Gastroesophageal sphincter (tissue), 3 donors: ENCODE results near the gene SNX14.

Experiments
- EP300 ChIP-seq: sonication (generic); formaldehyde crosslinking; IDR thresholded peaks from one replicate; pipeline ENCODE4 v1.6.1; 2017; ENCODE audit warnings: antibody characterized with exemption, mild to moderate bottlenecking
- POLR2A ChIP-seq, 2 donors: fragments of 450-650 bp; IDR thresholded peaks; one replicate each; pipeline ENCODE4 v1.6.1; 2017; ENCODE audit warnings: antibody characterized with exemption in 2 of 2, mild to moderate bottlenecking in 2 of 2, moderate library complexity in 1 of 2
- TF ChIP-seq, protein P1 (sequence below), 4 experiments: fragments of 200-600 bp in 2 of 4; fragments of 450-650 bp in 2 of 4; sonication (generic) in 1 of 4; IDR thresholded peaks; one replicate each; pipeline ENCODE4 v1.5.1; 2017 to 2019; ENCODE audit warnings: antibody characterized with exemption in 4 of 4, mild to moderate bottlenecking in 2 of 4, moderate library complexity in 2 of 4

GRCh38 chr6:85591207-85591606 lies 2.5 kb downstream of the SNX14 start:
- TF ChIP-seq EP300 (no peak), POLR2A (IDR thresholded peaks at IDR 0.05) (no peak)
- TF ChIP-seq, protein P1, sequence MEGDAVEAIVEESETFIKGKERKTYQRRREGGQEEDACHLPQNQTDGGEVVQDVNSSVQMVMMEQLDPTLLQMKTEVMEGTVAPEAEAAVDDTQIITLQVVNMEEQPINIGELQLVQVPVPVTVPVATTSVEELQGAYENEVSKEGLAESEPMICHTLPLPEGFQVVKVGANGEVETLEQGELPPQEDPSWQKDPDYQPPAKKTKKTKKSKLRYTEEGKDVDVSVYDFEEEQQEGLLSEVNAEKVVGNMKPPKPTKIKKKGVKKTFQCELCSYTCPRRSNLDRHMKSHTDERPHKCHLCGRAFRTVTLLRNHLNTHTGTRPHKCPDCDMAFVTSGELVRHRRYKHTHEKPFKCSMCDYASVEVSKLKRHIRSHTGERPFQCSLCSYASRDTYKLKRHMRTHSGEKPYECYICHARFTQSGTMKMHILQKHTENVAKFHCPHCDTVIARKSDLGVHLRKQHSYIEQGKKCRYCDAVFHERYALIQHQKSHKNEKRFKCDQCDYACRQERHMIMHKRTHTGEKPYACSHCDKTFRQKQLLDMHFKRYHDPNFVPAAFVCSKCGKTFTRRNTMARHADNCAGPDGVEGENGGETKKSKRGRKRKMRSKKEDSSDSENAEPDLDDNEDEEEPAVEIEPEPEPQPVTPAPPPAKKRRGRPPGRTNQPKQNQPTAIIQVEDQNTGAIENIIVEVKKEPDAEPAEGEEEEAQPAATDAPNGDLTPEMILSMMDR (IDR thresholded peaks at IDR 0.05), result no peak
